Esophagus mucosa (tissue), 1 donor: ENCODE measurements around the gene MYCT1. TPM values are rescaled to one million over a fixed set of nuclear protein-coding genes. Genes with fewer than 3 reads are reported as not detected.

ENCODE experiments used
- ATAC-seq: fragments of 200-7000 bp; cut with Tn5 transposase; one replicate; pipeline ENCODE4 v1.9.1; 2020
- total RNA-seq: library from RNA; stranded (reverse); gene quantifications from one replicate; pipeline ENCODE4 v1.2.4, GENCODE V29; 2023
- donor health status: DM: yes; HTN: yes; CAD: no.

Gene MYCT1
- total RNA-seq, 1 donor from 2014 or later: 1.6 TPM

DNA sequence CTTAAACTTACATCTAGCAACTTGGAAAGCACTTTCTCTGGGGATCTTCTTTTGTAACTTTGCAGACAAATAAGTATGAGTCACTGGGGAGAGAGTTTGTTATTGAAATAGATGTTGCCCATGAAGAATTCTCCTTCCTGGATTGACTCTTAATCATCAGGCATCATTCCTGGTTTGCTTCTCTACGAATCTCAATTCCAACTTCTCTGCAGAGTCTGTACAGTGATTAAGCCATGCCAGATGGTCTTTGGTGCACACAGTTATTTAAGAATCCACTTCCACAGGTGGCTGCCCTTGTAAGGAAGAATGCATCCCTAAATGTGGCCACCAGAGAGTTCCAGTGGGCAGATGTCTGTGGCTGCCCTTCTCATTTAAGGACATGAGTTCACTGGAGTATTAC, 25.7 kb downstream of the MYCT1 start:
- no peak for ATAC-seq

DNA sequence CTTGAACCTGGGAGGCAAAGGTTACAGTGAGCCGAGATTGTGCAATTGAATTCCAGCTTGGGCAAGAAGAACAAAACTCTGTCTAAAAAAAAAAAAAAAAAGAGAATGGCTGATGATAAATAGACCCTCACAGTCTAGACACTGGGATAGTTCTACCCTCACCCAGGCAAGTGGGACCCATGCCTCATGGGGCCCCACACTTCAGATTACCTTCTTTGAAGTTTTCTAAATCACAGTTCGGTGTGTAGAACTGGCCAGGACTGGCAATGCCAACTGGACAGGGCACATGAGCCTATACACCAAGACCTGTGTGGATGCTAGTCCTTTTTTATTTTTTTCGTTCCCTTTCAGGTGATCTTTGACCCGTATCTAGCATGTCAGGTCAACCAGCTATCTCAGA, 28.6 kb downstream of the MYCT1 start:
- no peak for ATAC-seq

DNA sequence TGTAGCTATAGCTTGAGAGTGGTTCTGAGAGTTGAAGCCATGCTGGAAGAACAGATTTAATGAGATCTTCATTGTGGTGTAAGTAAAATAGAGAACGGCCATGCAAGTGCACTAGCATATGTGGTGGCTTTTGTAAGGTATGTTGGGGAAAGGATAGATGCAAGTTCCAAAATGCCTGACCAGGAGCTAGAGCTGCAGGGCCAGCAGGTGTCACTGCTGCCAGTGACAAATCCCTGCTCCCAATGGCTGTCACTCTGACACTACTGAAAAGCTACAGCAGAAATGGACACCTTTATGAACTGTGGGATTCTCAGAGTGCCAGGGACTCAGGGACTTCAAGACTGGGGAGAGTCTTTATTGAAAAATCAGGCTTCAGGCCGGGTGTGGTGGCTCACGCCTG, 29.8 kb downstream of the MYCT1 start:
- ATAC-seq: no peak

DNA sequence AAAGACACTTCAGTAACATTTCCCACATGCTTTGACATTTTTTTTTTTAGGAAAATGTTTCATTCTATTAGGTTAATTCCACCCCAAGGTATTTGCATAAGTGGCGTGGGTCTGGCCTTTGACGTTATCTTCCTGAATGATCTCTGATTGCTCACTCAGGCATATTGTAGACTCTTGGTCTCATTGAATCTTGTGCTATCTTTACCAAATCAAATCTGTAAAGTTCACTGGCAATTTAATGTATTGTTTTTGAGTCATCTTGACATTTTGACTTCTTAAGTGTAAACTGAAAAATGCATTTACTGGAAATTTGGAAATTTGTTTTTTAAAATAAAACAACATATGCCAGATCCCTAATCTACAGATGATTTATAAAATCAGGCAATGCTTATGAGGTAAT, 36.9 kb downstream of the MYCT1 start:
- no peak for ATAC-seq

DNA sequence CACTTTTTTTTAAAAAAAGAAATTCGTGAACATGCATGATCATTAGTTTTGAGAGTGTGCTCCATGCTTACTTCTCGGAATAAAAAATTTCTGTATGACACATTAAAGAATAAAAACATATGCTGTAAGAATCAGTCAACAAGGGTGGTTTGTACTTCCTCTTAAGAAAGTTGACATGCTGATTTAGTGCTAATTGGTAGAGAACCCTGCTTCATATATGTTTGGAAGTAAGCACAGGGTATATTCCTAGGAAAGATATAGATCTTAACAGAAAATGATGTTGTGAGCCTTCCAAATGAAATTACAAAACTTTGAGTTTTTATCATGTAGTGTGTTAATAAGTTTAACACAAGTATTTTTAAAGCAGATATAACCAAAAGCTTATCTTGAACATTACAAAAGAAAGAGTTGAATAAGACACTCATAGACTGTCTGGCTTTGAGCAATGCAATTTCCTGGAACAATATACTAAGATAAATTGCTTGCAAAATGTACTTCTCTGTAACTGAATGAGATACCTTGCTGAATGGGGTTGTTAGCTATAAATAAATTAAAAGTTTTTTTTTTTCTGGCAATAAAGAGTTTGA, 39.1 kb downstream of the MYCT1 start:
- ATAC-seq: no peak

DNA sequence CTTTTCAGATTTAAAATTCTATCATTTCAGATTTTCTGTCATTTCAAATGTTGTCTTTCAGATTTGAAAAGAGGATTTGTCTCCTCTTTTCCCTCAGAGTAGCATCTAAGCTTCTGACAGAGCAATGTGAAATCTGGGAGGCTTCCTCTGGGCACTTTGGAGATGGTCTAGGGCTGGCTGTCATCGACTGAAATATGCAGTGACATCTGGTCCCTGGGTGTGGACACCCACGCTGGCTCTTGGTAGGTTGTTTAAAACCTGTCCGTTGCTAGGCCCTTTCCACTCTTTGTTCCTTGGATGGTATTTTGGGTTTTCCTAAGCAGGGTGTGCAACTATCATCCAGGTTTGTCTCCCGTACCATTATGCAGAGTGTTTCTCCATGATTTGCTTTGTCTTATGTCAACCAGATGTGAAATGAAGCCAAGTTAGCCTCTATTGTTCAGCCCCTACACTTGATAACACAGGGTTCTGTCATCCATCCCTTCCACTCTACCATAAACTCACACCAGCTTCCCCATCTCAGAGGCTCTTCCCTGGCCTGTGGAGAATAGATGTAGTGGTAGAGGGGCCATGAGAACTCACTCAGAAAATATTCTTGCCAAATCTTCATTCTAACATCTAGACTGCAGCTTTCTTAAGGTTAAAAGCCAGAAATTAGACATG, 47.9 kb downstream of the MYCT1 start:
- ATAC-seq: no peak

DNA sequence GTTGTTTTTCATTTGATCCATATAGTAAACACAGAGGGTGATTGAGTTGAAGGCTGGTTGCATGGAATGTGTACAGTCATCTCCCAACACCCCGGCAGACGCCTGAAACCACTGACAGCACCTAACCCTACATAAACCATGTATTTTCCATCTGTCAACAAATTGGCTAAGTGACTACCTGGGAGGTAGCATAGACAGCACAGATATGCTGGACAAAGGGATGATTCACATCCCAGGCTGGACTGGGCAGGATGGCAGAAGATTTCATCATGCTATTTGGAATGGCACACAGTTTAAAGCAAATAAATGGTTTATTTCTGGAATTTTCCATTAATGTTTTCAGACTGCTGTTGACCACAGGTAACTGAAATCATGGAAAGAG, 48.5 kb downstream of the MYCT1 start:
- ATAC-seq: no peak

DNA sequence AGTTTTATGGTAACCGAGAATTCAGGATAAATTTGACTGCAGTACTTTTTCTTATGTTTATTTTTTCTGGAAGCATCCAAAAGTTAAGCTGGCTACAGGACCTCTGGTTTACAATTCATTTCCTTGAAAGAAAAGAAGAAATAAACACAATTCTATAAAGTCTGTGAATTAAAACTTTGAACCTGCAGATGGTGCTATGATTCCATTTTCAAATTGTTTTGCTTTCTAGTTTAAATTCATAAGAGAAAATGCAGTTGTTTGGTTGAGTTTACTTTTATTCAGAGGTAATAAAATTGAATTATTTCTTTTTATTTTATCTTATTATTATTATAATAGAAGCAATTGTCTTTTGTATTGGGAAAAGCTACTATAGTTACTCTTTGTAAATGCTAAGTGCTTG, 51.1 kb downstream of the MYCT1 start:
- no peak for ATAC-seq

DNA sequence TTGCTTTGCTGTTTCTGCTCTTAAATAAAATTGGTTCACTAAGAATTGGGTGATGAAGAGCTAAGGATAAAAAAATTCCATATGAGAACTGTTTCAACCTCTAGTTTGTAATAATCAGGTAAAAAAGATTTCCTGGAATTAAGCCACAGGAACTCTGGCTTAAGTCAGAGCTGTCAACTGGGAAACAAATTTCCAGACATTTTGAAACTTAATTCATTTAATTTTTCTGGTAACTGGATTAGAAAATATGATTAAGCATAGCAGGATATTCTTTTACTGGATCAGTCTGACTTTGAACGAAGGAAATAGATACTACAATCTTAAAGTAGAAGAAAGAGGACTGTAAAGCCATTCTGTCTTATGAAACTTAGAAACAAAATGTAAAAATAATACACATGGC, 51.6 kb downstream of the MYCT1 start:
- ATAC-seq: no peak

DNA sequence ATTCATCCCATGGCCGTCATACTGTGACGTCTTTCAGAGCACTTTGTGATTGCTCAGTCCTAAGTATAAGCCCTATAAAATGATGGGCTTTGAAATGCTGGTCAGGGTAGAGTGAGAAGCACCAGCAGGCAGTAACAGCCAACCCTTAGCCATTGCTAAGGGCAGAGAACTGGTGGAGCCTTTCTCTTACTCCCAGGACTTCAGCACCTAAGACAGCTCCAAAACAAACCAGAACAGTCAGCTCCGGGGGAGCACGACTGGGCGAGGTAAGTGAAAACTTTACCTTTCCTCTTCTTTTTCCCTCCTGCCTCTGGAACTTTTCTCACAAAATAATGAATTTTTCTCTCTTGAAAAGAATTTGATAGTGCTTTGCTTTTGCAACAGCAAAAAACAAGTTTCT, 53.0 kb downstream of the MYCT1 start, which contains the start of gene VIP:
Gene VIP (plus strand): TSS at position 104 of the 400 bp plus-strand sequence. CDS start 1,381 bp downstream, outside the sequence.
- ATAC-seq: no peak

DNA sequence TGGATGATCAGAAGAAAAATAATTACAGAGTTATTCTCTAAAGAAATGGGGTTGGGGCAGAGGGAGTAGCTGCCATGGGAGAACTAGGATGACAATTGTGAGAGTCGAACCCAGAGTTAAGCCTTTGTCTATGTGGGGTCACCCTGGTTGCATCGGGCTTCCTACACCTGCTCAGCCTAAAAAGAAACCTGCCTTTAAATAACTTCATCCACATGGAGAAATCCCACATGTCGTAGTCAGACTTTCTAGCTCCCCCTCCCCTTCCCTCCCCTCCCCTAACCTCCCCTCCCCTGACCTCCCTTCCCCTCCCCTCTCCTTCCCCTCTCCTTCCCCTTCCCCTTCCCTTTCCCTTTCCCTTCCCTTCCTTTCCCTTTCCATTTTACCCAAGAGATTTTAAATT, 67.6 kb downstream of the MYCT1 start:
- ATAC-seq: no peak

DNA sequence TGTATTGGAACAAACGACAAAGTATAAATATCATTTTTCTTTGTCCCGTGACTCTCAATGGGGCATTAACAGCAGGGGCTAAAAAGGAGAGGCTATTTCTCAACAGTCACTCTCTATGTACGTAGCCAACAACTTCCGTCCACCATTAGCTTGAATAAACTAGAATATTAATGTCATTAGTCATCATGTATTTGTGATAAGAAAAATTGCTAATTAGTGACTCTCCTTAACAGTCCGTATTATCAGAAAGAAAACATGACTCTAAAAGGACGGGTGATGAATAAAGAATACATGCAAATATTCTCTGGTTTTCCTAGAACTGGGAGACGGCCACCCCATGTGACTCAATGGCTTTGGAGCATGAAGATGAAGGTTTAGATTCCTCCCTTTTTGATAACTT, 71.5 kb downstream of the MYCT1 start:
- no peak for ATAC-seq

DNA sequence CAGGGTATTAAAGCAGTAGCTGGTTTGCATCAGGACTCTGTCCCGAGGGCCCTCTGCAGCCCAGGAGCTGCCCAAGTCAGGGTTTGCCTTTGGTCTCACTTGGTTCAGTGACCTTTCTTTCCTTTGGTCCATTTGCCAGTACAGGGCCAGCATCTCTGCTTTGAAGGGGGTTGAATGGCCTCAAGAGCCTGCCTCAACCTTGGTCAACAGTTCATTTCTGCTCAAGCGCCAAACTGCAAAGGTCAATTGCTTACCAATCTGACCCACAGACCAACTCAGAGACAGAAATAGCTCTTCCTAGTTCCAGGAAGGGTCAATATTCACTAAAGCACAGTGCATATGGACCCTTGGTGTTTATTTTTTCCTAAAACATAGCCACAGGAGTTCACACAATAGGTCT, 72.3 kb downstream of the MYCT1 start:
- ATAC-seq: no peak

DNA sequence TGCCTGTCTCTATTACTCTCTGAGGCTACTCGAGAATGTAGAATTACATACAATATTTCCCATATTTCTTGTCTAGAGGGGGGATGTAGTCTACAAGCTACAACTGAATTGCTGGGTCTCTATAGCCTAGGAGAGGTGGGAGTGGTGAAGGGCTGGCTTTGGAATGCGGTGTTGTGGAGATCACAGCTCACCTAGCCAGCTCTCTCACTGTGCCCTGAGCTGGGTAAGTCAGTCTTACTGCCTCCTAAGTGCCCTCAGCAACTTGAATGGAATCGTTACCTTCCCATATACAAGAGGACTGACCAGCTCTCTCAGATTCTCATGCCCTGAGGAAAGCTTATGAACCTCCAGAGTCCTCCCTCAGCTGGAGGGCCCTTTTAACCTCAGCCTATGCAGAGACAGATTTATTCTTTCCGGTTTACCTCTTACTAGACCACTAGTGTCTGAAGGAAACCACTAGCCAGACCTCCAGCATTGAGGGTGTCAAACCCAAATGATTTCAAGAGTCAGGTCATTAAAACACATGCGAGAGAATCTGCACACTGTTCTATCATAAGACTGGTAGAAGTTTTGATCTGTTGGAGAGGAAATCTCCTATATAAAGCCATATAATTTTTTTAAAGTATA, 73.5 kb downstream of the MYCT1 start:
- no peak for ATAC-seq

Other genes with a start within 250 kb of the MYCT1 start
- gene SYNE1, start 60.5 kb upstream of the MYCT1 start, total RNA-seq: 4.0 TPM
- gene VIP, start 52.9 kb downstream of the MYCT1 start, total RNA-seq: not detected